Measurements from ENCODE around the gene OST4.
A peak's percentile ranks its signal among the peaks of the same experiment; 100 is the strongest.

The OST4 gene

DNA sequence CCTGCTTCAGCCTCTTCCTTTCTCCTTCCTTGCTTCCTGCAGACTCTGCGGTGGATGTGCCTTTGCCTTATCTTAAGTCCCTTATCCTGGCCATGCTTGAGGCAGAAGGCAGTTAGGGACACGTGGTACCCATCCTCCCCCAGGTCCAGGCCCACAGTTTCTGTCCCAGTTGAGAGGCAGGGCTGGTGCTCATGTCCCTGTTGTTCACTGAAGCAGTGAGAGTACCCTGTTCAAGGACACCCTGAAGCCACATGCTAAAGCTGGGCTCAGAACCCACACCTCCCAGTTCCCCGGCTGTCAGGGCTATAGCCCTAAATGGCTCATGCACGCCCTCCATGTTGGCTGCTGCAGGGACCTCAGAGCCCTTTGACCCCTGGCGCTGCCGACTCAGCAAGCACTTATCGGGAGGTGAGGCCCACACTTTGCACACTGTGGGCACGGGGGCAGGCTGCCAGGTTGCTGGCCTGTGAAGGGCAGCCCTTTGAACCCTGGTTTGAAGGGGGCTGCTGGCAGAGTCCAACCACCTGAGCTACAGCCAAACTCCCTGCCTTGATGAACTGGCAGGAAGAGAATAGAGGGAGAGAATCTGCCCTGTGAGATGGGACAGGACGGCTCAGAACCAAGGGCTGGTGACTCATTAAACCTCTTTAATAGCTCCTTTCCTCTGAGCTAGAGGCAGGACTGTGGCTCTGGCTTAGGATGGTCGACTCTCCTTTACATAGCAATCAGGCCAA lies 21.4 kb upstream of the OST4 start:
- no peak for DNase-seq

DNA sequence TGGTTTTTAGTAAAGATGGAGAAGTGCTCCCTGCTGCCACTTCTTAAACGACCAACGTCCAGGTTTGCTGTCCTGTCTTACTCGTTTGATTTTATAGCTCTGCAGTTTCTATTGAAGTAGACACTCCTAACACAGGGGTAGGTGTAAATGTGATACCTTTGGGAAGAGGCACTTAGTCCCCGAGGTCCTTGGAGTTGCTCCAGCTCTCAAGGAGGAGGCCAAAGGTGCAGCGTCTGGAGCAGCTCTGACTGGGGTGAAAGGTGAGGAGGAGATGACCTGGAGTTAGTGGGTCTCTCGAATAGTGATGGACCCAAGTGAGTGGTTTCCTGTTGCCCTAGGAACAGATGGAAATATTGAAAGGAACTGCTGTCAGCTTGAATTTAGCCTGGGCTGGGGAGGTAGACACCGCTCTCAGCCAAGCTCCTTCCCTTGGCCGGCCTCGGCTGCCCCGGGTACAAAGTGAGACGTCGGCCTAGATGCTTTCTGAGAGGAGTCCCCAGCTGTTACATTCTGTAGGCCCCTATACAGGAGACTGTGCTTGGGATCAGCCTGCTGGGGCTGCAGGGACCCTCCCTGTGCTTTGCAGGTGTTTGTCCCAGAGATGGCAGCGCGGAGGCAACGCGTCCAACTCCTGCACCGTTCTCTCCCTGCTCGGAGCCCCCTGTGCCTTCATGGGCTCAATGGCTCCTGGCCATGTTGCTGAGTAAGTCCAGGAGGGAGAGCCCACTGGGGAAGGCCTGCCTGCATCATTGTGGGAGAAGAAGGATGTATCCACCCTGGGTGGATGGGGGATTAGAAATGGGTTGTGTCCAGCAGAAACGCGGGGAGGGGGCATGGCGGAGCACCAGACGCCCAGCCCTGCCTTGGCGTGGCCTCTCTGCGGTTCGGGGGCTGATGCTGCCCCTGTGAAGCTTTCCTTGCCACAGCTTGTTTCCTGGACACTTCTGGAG lies 20.6 kb upstream of the OST4 start:
- DNase-seq: no peak

DNA sequence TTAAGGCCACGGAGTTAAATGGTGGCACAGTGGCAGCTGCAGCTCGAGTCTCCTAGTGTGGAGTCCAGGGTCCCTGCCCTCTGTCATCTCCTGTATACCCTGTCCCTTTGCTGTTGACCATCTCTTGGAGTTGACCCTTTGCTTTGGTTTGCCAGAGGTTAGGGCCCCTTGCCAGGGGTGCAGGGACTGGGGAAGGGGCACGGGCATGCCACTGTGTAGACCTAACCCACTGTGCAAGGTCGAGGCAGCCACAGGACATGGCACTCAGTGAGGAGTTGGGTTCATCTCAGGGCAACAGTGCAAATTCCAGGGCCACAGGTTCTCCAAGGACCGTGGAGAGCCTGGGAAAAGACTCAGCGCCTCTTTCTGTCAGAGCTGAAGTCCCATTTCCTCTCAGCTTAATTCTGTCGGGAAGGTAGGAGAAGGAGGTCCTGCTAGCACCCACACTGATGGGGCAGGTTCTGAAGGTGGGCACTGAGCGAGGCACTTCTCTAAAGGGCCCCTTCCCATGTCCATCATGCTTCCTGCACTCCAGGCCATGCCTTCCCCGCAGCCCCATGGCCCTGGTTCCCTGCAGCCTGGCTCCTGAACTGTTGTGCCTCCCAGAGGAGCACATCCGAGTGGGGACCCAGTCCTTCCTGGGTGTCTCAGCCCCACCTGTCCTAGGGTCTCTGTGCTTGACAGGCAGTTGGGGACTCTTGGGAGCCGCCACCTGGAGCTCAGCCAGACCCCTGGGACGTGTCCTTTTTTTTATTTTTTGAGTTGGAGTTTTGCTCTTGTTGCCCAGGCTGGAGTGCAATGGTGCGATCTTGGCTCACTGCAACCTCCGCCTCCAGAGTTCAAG lies 17.9 kb upstream of the OST4 start:
- DNase-seq: no peak

DNA sequence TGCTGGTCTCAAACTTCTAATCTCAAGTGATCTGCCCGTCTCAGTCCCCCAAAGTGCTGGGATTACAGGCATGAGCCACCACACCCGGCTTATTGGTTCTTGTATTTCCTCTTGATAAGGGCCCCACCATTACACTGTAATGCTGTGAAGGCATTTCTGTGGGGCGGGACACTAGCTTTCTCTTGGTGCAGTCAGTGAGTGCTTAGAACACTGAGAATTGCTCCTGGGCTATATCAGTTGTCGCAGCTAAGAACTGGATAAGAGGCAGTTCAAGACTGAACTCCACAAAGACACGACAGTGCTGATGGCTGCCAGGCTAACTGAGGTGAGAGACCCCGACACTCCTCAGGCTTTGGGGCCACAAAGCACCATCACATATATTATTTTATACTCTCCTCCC lies 17.2 kb upstream of the OST4 start:
- no peak for DNase-seq

DNA sequence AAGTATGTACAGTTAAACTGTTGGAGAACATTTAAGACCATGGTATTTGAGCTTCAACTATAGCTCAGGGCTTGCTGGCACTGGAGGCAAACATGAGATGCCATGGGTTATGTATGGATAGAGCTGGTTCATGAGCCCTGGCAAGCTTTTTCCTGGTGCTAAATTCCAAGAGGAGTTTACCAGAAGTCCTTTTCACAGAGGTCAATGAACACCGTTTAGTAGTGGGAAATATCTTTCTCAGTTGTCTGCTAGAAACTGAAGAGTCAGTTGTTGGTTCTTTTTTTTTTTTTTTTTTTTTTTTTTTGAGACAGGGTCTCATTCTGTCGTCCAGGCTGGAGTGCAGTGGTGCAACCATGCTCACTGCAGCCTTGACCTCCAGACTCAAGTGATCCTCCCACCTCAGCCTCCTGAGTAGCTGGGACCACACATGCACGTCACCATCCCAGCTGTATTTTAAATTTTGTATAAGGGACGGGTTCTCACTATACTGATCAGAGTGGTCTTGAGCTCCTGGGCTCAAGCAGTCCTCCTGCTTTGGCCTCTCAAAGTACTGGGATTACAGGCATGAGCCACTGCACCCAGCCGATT lies 16.5 kb upstream of the OST4 start:
- no peak for DNase-seq

DNA sequence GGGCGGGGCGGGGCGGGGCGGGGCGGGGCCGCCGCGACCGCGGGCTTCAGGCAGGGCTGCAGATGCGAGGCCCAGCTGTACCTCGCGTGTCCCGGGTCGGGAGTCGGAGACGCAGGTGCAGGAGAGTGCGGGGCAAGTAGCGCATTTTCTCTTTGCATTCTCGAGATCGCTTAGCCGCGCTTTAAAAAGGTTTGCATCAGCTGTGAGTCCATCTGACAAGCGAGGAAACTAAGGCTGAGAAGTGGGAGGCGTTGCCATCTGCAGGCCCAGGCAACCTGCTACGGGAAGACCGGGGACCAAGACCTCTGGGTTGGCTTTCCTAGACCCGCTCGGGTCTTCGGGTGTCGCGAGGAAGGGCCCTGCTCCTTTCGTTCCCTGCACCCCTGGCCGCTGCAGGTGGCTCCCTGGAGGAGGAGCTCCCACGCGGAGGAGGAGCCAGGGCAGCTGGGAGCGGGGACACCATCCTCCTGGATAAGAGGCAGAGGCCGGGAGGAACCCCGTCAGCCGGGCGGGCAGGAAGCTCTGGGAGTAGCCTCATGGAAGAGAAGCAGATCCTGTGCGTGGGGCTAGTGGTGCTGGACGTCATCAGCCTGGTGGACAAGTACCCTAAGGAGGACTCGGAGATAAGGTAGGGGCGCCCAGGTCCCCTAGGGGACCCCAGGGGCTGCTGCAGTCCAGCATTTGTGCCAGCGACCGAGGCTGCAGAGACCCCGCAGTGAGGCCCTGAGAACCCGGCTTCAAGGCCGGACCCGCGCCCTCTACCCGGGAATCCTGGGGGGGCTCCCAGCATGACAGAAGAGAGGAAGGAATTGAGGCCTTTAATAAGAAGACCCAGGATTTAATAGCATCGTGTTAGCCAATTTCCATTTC lies 15.5 kb upstream of the OST4 start, which contains the start of gene KHK:
KHK (plus strand) TSS at position 49 of the 870 bp plus-strand sequence; CDS start at position 537, 488 bp downstream.
- peak; percentile 66 for DNase-seq

DNA sequence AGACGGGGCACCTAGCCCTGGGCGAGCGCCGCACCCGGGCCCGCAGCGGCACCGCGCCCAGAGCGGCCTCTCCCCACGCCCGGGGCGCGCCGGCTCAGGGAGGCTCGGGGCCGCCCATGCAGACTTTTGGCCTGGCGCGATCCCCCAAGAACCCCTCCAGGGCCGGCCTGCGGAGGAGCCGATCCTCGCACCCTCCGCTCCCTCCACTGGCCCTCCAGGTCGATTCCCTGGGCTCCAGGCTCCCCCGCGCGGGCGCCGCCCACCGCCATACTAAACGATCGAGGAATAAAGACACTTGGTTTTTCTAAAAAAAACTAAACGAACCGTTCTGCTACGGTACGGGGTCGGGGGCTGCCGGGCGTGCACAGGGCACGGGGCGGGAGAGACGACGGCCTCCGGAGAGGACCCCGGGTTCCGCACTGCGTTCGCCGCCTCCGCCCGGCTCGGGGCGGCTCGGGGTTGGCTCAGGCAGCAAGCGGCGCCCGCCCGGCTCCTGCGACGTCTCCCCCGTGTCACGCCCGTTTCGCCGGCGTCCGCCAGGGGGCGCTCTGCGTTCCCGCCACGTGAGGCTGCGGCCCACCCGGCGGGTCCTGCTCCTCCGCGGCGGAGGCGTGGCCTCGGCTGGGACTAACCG lies 14.8 kb upstream of the OST4 start:
- DNase-seq: peak; percentile 84

DNA sequence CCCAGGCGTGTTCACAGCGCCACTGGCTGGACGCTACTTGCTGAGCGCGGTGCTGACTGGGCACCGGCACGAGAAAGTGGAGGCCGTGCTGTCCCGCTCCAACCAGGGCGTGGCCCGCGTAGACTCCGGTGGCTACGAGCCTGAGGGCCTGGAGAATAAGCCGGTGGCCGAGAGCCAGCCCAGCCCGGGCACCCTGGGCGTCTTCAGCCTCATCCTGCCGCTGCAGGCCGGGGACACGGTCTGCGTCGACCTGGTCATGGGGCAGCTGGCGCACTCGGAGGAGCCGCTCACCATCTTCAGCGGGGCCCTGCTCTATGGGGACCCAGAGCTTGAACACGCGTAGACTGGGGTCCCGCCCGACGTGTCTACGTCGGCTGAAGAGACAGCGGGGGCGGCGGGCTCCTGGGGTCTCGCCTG lies 14.2 kb upstream of the OST4 start:
- DNase-seq: peak; percentile 12

DNA sequence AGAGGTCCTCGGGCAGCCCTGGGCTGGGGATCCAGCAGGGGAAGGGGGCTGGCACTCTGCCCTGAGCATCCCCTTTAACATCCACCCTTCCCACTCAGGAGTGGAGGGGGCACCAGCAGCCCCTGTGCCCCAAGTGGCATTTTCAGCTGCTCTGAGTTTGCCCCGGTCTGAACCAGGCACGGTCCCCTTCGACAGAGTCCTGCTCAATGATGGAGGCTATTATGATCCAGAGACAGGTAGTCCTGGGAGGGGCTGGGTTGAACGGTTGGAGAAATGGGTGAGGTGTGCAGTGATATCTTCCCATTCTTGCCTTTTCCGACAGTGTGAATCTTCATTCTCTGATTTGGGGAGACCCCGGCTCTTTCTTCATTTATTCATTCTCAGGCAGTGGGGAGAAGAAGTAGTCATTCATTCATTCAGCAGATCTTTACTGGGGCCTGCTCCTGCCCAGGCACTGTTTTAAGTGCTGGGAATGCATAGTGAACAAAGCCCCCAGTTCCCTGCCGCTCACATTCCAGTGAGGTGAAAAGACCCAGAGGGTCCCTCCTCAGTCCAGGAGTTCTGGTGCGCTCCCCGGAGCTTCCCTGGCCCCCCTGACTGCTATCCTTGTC lies 13.7 kb upstream of the OST4 start:
- no peak for DNase-seq

DNA sequence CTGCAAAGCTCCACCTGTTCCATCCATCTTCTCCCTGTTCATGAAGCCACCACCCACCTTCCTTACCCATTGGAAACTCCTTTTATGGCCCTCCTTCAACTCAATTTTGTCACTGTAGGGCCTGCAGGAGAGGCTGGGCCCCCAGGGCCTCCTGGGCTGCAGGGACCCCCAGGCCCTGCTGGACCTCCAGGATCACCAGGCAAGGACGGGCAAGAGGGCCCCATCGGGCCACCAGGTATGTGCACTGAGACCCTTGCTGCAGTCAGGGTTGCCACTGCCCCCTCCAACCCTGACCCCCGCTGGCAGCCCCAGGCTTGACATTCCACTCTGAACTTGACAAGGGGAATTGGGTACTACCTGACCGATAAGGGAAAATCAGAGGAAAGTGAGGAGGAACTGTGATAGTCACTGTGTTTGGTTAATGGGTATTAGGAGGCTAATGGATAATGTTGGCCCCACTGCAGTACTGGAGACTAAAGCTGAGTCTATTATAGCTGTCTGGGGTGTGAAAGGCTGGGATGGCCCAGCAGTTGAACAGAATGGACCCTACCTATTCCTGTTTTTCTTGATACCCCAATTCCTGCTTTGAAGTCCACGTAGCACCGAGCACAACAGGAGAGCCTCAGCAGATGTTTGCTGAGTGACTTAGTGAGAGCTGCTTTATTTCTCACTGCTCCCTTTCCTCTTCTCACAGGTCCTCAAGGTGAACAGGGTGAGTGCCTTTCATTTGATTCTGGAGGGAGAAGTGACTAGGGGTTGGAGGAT lies 13.0 kb upstream of the OST4 start:
- DNase-seq: no peak

DNA sequence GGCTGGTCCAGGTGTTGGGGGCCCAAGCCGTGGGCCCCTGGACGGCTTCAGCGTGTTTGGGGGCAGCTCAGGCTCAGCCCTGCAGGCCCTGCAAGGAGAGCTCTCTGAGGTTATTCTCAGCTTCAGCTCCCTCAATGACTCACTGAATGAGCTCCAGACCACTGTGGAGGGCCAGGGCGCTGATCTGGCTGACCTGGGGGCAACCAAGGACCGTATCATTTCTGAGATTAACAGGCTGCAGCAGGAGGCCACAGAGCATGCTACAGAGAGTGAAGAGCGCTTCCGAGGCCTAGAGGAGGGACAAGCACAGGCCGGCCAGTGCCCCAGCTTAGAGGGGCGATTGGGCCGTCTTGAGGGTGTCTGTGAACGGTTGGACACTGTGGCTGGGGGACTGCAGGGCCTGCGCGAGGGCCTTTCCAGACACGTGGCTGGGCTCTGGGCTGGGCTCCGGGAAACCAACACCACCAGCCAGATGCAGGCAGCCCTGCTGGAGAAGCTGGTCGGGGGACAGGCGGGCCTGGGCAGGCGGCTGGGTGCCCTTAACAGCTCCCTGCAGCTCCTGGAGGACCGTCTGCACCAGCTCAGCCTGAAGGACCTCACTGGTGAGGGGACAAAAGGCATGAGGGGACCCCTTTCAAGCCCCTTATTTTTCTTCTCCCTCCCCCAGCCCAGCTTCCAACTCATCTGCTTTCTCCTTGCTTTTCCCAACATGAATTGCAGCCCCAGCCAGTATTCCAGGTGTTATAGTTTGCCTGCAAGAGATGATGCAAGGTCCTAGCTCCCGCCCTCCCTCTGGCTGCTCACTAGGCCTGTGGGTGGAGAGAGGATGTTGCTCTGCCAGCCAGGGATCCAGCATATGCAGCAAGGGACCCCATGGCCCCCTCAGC lies 12.2 kb upstream of the OST4 start:
- DNase-seq: no peak

DNA sequence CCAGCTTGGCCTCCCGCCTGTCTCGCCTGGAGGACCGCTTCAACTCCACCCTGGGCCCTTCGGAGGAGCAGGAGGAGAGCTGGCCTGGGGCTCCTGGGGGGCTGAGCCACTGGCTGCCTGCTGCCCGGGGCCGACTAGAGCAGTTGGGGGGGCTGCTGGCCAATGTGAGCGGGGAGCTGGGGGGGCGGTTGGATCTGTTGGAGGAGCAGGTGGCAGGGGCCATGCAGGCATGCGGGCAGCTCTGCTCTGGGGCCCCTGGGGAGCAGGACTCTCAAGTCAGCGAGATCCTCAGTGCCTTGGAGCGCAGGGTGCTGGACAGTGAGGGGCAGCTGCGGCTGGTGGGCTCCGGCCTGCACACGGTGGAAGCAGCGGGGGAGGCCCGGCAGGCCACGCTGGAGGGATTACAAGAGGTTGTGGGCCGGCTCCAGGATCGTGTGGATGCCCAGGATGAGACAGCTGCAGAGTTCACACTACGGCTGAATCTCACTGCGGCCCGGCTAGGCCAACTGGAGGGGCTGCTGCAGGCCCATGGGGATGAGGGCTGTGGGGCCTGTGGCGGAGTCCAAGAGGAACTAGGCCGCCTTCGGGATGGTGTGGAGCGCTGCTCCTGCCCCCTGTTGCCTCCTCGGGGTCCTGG lies 11.4 kb upstream of the OST4 start:
- DNase-seq: no peak

DNA sequence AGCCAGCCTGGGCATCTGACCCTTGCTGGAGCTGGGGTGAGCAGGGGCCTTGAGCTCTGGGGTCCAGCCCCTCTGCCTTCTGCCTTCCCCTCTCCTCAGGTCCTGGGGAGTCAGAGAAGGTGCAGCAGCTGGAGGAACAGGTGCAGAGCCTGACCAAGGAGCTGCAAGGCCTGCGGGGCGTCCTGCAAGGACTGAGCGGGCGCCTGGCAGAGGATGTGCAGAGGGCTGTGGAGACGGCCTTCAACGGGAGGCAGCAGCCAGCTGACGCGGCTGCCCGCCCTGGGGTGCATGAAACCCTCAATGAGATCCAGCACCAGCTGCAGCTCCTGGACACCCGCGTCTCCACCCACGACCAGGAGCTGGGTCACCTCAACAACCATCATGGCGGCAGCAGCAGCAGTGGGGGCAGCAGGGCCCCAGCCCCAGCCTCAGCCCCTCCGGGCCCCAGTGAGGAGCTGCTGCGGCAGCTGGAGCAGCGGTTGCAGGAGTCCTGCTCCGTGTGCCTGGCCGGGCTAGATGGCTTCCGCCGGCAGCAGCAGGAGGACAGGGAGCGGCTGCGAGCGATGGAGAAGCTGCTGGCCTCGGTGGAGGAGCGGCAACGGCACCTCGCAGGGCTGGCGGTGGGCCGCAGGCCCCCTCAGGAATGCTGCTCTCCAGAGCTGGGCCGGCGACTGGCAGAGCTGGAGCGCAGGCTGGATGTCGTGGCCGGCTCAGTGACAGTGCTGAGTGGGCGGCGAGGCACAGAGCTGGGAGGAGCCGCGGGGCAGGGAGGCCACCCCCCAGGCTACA lies 10.7 kb upstream of the OST4 start:
- DNase-seq: no peak

DNA sequence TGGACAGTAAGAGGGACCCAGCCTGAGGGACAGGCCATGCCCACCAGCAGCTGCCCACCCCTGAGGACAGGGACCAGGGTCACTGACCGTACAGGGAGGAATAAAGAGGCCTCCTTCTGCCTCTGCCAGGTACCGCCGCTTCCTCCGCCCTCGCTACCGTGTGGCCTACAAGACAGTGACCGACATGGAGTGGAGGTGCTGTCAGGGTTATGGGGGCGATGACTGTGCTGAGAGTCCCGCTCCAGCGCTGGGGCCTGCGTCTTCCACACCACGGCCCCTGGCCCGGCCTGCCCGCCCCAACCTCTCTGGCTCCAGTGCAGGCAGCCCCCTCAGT lies 9.1 kb upstream of the OST4 start:
- DNase-seq: no peak

DNA sequence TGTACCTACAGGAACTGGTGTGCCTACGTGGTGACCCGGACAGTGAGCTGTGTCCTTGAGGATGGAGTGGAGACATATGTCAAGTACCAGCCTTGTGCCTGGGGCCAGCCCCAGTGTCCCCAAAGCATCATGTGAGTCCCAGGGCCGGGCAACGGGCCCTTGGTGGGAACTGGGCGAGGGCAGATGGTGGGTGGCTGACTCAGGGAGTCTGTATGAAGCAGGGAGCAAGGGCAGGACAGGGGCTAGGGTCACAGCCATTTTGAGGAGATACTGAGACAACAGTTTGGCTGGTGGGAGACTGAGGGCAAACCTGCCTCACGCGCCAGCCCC lies 8.7 kb upstream of the OST4 start:
- no peak for DNase-seq

DNA sequence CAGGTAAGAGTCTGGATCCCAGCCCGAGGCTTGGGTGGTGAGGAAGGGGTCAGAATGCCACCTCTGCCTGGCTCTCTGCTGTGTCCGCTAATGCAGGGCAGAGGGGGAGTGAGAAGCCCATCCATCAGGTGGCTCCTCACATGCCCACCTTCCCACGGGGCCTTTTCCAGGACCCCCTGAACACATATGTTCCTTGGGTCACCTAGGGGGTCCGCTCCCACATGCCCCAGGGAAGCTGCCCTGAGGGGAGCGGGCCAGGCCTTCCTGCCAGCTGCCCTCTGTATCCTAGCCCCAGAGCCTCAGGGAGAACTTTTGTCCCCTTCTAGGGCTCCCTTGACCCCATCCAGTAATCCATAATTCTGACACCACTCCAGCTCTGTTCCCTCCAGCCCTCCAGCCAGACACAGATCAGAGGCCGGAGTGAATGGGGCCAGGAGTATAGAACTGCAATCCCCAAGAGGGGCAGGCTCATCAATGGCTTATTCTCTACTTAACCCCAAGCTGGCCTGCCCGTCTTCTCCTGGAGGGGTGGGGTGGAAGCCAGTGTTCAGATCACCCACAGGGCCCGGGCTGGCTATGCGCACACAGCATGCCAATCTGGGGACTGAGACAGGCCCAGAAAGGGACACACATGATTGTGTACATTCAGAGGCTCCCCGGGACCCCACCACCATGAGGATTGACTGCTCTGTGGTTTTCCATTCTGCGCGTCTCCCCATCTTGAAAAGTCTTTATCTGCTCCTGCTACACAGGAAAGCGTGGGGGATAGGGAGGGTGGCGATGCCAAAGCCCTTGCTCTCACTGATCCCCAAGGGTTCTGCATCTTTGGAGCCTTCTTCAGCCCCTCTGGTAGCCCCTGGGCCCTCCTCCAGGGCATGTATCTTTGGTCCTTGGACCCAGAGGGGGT lies 8.0 kb upstream of the OST4 start:
- no peak for DNase-seq

All from DMS153 (cell line).